B cell (primary cell): Measurements from ENCODE around the gene ANKFY1. TPM values are rescaled to one million over a fixed set of nuclear protein-coding genes. Genes with fewer than 3 reads are reported as not detected.

Experiments
- ATAC-seq: fragments of 200-7000 bp; cut with Tn5 transposase; one replicate; pipeline ENCODE4 v1.10.0; 2021; ENCODE audit warnings: low read depth, mild to moderate bottlenecking, moderate number of reproducible peaks, moderate library complexity
- CTCF ChIA-PET: fragments of 350-600 bp; sonication (Branson Sonifier 250); formaldehyde crosslinking; loops from one replicate; lab custom pipeline; 2021; ENCODE audit warnings: antibody characterized with exemption, inconsistent platforms; lab: Charles Lee
- POLR2A ChIA-PET: fragments of 350-600 bp; sonication (Branson Sonifier 250); formaldehyde crosslinking; loops from one replicate; lab custom pipeline; 2021; ENCODE audit warnings: antibody characterized with exemption; lab: Charles Lee
- DNase-seq: peaks from one replicate; pipeline ENCODE4 v3.0.0; 2013
- H2AFZ ChIP-seq: 2 replicates; pipeline ENCODE4 v1.6.1; 2012; ENCODE audit warnings: mild to moderate bottlenecking, low read depth, low read length; ENCODE audit not compliant: insufficient read depth, poor library complexity, severe bottlenecking
- H3K27ac ChIP-seq, 2 donors: 1 replicate in 1 of 2; 2 replicates in 1 of 2; pipeline ENCODE4 v1.5.1; 2012 to 2013; ENCODE audit warnings: low read length in 2 of 2, mild to moderate bottlenecking in 2 of 2, moderate library complexity in 1 of 2
- H3K27me3 ChIP-seq, 4 experiments: fragments of 200-600 bp in 1 of 4; sonication (generic) in 1 of 4; replicated peaks in 1 of 4; 1 replicate in 2 of 4; 2 replicates in 2 of 4; pipeline versions ENCODE4 v1.6.1 to v1.7.0; 2013 to 2016; ENCODE audit warnings: low read length in 3 of 4, mild to moderate bottlenecking in 2 of 4, mixed read lengths in 1 of 4, moderate library complexity in 1 of 4; ENCODE audit not compliant: insufficient read depth in 4 of 4, control insufficient read depth in 3 of 4; ENCODE audit errors: control extremely low read depth in 1 of 4
- H3K36me3 ChIP-seq, 2 experiments: replicated peaks in 1 of 2; 1 replicate in 1 of 2; 2 replicates in 1 of 2; pipeline versions ENCODE4 v1.6.1 to v1.7.1; 2013; ENCODE audit warnings: low read length in 1 of 2; ENCODE audit not compliant: insufficient read depth in 2 of 2, control insufficient read depth in 1 of 2; ENCODE audit errors: control extremely low read depth in 1 of 2, extremely low read depth in 1 of 2
- H3K4me1 ChIP-seq, 2 donors: fragments of 200-600 bp in 1 of 2; sonication (generic) in 1 of 2; 1 replicate in 1 of 2; 2 replicates in 1 of 2; pipeline versions ENCODE4 v1.5.1 to v1.6.1; 2013 to 2017; ENCODE audit warnings: low read length in 2 of 2; ENCODE audit not compliant: control insufficient read depth in 2 of 2, insufficient read depth in 2 of 2
- H3K4me2 ChIP-seq: replicated peaks from 2 replicates; pipeline ENCODE3; 2012; ENCODE audit warnings: mild to moderate bottlenecking, low read depth, low read length; ENCODE audit not compliant: poor library complexity, severe bottlenecking
- H3K4me3 ChIP-seq, 5 experiments: fragments of 200-600 bp in 1 of 5; sonication (generic) in 1 of 5; 1 replicate in 3 of 5; 2 replicates in 2 of 5; pipeline versions ENCODE4 v1.5.1 to v1.7.0; 2011 to 2016; ENCODE audit warnings: low read length in 4 of 5, mild to moderate bottlenecking in 4 of 5, low read depth in 2 of 5, control low read depth in 1 of 5, moderate library complexity in 1 of 5; ENCODE audit not compliant: insufficient read depth in 1 of 5; ENCODE audit errors: control extremely low read depth in 1 of 5, extremely low read depth in 1 of 5
- H3K79me2 ChIP-seq: fragments of 200-600 bp; sonication (generic); one replicate; pipeline ENCODE4 v1.6.0; 2016; ENCODE audit warnings: low read length; ENCODE audit not compliant: control insufficient read depth, insufficient read depth
- H3K9ac ChIP-seq: fragments of 200-600 bp; sonication (generic); 2 replicates; pipeline ENCODE4 v1.6.1; 2017; ENCODE audit warnings: mild to moderate bottlenecking, low read length, moderate library complexity
- H3K9me3 ChIP-seq, 3 donors: one replicate each; pipeline versions ENCODE4 v1.6.1 to v1.7.1; 2013; ENCODE audit warnings: low read length in 2 of 3; ENCODE audit not compliant: control insufficient read depth in 2 of 3, insufficient read depth in 1 of 3; ENCODE audit errors: control extremely low read depth in 1 of 3
- H4K20me1 ChIP-seq: 2 replicates; pipeline ENCODE4 v1.6.0; 2012; ENCODE audit warnings: mild to moderate bottlenecking, low read length; ENCODE audit not compliant: insufficient read depth, control insufficient read depth, poor library complexity, severe bottlenecking
- H3K27ac Mint-ChIP-seq: one replicate; pipeline ENCODE4 v1.8.0; 2021; ENCODE audit warnings: mixed read lengths
- H3K27me3 Mint-ChIP-seq: one replicate; pipeline ENCODE4 v1.8.0; 2021; ENCODE audit warnings: mixed read lengths
- H3K4me1 Mint-ChIP-seq: one replicate; pipeline ENCODE4 v1.8.0; 2021; ENCODE audit warnings: mixed read lengths
- H3K4me3 Mint-ChIP-seq: one replicate; pipeline ENCODE4 v1.8.0; 2021; ENCODE audit warnings: mixed read lengths
- H3K9me3 Mint-ChIP-seq: one replicate; pipeline ENCODE4 v1.8.0; 2022; ENCODE audit warnings: mixed read lengths; ENCODE audit not compliant: insufficient read depth
- EZH2 ChIP-seq: IDR thresholded peaks from 2 replicates; pipeline ENCODE4 v1.6.1; 2012; ENCODE audit warnings: borderline replicate concordance, low read depth, mild to moderate bottlenecking, moderate library complexity, low read length; ENCODE audit not compliant: insufficient read depth, poor library complexity, severe bottlenecking
- WGBS: methylation state at CpG from one replicate; pipeline ENCODE4 v1.1.5; 2013; ENCODE audit warnings: missing lambda C conversion rate; ENCODE audit not compliant: insufficient coverage; 5-methylcytosine and 5-hydroxymethylcytosine counted together
- intact Hi-C: fragments of 100-400 bp; cut with micrococcal nuclease; formaldehyde crosslinking; loops from one replicate; pipeline ENCODE4 v1.10.0; 2022
- polyA plus RNA-seq: library from polyadenylated mRNA; depleted of rRNA; stranded (reverse); fragments of >200 nt; gene quantifications from 2 replicates; pipeline ENCODE4 v1.2.3, GENCODE V29; 2012
- total RNA-seq, 2 donors: library from RNA; stranded (reverse); fragments of 120-200 nt in 1 of 2; gene quantifications; 1 replicate in 1 of 2; 2 replicates in 1 of 2; pipeline versions ENCODE4 v1.2.3 to v1.2.4, GENCODE V29; 2013 to 2022
- TF ChIP-seq, protein P1 (sequence below): fragments of 200-600 bp; IDR thresholded peaks from one replicate; pipeline ENCODE4 v1.8.0; 2022; ENCODE audit warnings: antibody characterized with exemption, mild to moderate bottlenecking

Gene ANKFY1
- total and polyA plus RNA-seq, 2 donors (not counting 1 experiment from before 2014, with no cell fraction given) = 23.1 to 63.9 TPM

DNA sequence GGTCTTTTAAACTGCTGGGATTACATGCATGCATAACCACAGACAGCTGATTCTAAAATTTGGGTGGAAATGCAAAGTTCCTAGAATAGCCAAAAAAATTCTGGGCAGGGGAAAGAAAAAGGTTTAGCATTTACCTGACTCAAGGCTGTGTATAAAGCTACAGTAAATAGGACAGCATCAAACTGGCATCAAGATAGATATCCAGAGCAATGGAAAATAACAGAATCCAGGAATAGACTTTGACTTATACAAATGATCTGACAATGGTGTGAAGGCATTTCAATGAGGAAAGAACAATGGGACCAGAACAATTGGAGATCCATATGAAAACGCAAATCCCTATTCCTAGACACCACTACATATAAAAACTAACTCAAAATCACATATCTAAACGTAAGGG lies 12.9 kb downstream of the ANKFY1 start:
- Mint-ChIP-seq H3K4me1 (peaks cover 28% of the 10 kb centered on the region), H3K4me3 (no peak overlapping the region), H3K9me3 (no peaks in the 10 kb centered on the region), H3K27ac (no peak overlapping the region), H3K27me3 (no peaks in the 10 kb centered on the region)
- H3K4me1 ChIP-seq = peaks cover 0 to 5% of the 10 kb centered on the region in 2 donors
- DNase-seq (no peak), ATAC-seq (no peak)
- H3K27me3 ChIP-seq = no peaks in the 10 kb centered on the region
- TF ChIP-seq EZH2 = no peak
- TF ChIP-seq, protein P1, sequence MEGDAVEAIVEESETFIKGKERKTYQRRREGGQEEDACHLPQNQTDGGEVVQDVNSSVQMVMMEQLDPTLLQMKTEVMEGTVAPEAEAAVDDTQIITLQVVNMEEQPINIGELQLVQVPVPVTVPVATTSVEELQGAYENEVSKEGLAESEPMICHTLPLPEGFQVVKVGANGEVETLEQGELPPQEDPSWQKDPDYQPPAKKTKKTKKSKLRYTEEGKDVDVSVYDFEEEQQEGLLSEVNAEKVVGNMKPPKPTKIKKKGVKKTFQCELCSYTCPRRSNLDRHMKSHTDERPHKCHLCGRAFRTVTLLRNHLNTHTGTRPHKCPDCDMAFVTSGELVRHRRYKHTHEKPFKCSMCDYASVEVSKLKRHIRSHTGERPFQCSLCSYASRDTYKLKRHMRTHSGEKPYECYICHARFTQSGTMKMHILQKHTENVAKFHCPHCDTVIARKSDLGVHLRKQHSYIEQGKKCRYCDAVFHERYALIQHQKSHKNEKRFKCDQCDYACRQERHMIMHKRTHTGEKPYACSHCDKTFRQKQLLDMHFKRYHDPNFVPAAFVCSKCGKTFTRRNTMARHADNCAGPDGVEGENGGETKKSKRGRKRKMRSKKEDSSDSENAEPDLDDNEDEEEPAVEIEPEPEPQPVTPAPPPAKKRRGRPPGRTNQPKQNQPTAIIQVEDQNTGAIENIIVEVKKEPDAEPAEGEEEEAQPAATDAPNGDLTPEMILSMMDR = no peak
- no peak overlapping the region for H3K27ac ChIP-seq
- POLR2A ChIA-PET = no interaction called here
- WGBS = no CpG with 5 or more reads among the region's 2 CpGs
- H3K4me2 ChIP-seq = no peak overlapping the region
- no peak overlapping the region for H2AFZ ChIP-seq
- no peaks in the 10 kb centered on the region for H3K9me3 ChIP-seq
- peaks cover 0 to 17% of the 10 kb centered on the region in 2 experiments for H3K36me3 ChIP-seq
- no peak overlapping the region for H3K9ac ChIP-seq
- intact Hi-C loops = no loop called here
- H3K79me2 ChIP-seq = peaks cover 92% of the 10 kb centered on the region
- CTCF ChIA-PET = interaction anchor here (1.3 to 5.1 kb wide), 6 partner anchors 9 to 162 kb away, joined by 6 to 25 read pairs (median 14); no protein-coding TSS in a partner anchor
- H4K20me1 ChIP-seq = peaks cover 70% of the 10 kb centered on the region
- H3K4me3 ChIP-seq = no peak overlapping the region

DNA sequence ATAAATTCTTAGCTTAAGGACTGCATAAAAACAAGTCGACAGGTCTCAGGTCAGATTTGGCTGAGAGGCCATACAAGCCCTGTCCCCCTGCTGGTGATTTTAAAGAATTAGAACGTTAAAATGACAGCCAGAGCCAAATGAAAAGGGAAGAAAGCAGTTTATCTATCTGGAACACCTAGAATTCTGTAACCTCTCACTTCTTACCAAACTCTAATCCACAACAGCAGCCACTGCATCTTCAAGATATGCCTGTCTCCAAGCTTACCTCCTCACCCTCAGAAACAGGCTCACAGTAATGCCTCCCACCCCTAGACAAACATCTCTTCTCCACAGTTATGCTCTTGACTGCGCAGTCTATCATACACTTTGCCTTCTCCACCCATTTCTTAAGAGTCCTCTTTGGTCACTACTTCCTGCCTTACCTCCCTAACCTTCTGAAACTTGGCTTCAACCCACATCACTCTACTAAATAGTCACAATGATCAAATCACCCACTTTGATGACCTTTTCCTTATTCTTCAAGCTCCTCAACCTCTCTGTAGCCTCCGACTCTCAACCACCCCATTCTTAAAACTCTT lies 14.2 kb downstream of the ANKFY1 start:
- Mint-ChIP-seq H3K27me3 (no peaks in the 10 kb centered on the region), H3K27ac (no peak overlapping the region), H3K9me3 (no peaks in the 10 kb centered on the region), H3K4me3 (no peak overlapping the region), H3K4me1 (peaks cover 28% of the 10 kb centered on the region)
- peaks cover 93% of the 10 kb centered on the region for H3K79me2 ChIP-seq
- WGBS = 70% methylated on average over 3 of the region's 4 CpGs
- intact Hi-C loops = loop anchor here (10.0 kb wide), 1 partner anchor 45 kb away; no protein-coding TSS in a partner anchor
- TF ChIP-seq, protein P1 = peak; percentile 76
- no peak for TF ChIP-seq EZH2
- peak; percentile 45 for DNase-seq
- no peak for ATAC-seq
- no peaks in the 10 kb centered on the region for H3K27me3 ChIP-seq
- H3K4me3 ChIP-seq = no peak overlapping the region
- peaks cover 0 to 22% of the 10 kb centered on the region in 2 experiments for H3K36me3 ChIP-seq
- no peaks in the 10 kb centered on the region for H3K9me3 ChIP-seq
- peaks cover 70% of the 10 kb centered on the region for H4K20me1 ChIP-seq
- no peak overlapping the region for H3K4me2 ChIP-seq
- peaks cover 0 to 5% of the 10 kb centered on the region in 2 donors for H3K4me1 ChIP-seq
- CTCF ChIA-PET = interaction anchor here (0.5 to 5.1 kb wide), 11 partner anchors 8 to 174 kb away, joined by 3 to 25 read pairs (median 6); partner anchors contain the start of gene ANKFY1
- H3K27ac ChIP-seq = peak overlapping the region in 1 of 2 donors; percentile 23
- H3K9ac ChIP-seq = no peak overlapping the region
- POLR2A ChIA-PET = no interaction called here
- no peak overlapping the region for H2AFZ ChIP-seq
